ENCODE results near the gene RCBTB2. TPM values are rescaled to one million over a fixed set of nuclear protein-coding genes. Genes with fewer than 3 reads are reported as not detected.

RCBTB2 gene
- total and polyA plus RNA-seq, 2 experiments from 2014 or later = 8.0 to 9.1 TPM

DNA sequence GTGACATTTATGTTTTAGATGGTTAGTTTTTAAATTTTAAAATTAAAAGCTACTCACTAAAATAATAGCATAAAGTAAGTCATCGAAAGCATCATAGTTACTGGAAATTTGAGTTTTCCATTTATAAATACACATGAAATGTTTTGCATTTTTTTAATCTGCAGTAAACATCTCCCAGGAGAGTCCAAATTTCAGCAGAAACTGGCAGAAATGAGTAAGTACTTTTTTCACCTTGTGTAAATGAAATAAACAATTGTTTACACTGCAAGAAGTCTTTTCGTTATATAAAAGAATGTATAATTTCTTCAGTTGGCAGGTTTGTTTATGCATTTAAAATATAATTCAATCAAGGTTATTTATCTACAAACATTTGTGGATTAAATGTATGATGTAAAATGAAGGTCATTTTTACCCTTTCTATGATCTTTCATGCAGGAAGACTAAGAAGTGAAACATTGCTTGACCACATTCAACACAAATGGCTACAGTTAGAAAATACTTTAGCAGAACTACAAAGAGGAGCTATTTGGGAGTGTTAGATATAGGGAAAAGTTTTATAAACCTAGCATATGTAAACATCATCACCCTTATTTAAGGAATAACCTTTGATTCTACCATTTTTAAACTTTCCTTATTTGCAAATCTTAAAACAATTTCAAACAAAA is 55.6 kb downstream of the RCBTB2 start:
- Histone ChIP-seq H3K4me3 (no peak overlapping the region), H2AFZ (no peak overlapping the region), H3K79me2 (ENCODE audit: insufficient read depth) (no peaks in the 10 kb centered on the region), H3K27me3 (replicated peaks; ENCODE audit: insufficient read depth) (no peaks in the 10 kb centered on the region), H3F3A (ENCODE audit: insufficient read depth) (peaks cover 15% of the 10 kb centered on the region; the same call in 1 of the 2 replicates), H3K9me2 (ENCODE audit: insufficient read depth) (no peaks in the 10 kb centered on the region), H3K36me3 (ENCODE audit: low read depth) (peaks cover 29% of the 10 kb centered on the region; the same call in 1 of the 2 replicates), H3K4me1 (ENCODE audit: insufficient read depth) (0 out of 2 replicates have a peak, but pooled peaks cover 3% of the 10 kb centered on the region), H3K9me3 (ENCODE audit: low read depth) (no peaks in the 10 kb centered on the region), H3K9ac (no peak overlapping the region), H3K27ac (no peak overlapping the region), H3K4me2 (ENCODE audit: unreplicated experiment) (no peak overlapping the region), H4K20me1 (ENCODE audit: insufficient read depth) (no peaks in the 10 kb centered on the region)
- in situ Hi-C loops (cut with MboI) = no loop called here
- DNase-seq = no peak
- WGBS, 2 experiments (ENCODE audit: low coverage in 1 of 2, low lambda C conversion rate in 2 of 2, missing lambda C conversion rate in 2 of 2) = 96 to 97% methylated on average over 2 of the region's 2 CpGs
- TF ChIP-seq EZH2 (IDR thresholded peaks at IDR 0.05; ENCODE audit: insufficient read depth, poor library complexity, severe bottlenecking) = no peak
- no peak for TF ChIP-seq EZH2phosphoT487 (IDR thresholded peaks at IDR 0.05; ENCODE audit: insufficient read depth, low read depth)

DNA sequence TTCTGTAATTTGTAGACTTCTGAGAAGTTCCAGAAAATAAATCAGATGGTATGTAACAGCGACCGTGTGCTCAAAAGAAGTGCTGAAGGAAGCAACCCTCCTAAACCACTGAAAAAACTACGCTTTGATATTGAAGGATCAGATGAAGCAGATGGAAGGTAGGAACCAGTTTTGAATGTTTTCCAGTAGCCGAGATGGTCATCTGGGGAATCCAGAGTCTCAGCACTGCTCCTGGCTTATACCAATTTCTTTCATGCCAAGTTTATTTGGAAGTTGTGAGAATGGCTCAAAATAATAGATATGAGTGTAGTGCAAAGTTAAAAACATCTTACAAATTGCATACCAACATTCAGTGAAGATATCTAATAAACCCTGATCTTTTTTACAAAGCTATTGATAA is 56.2 kb downstream of the RCBTB2 start:
- Histone ChIP-seq H3K9ac (no peak overlapping the region), H3F3A (ENCODE audit: insufficient read depth) (peaks cover 15% of the 10 kb centered on the region; the same call in 1 of the 2 replicates), H3K79me2 (ENCODE audit: insufficient read depth) (no peaks in the 10 kb centered on the region), H3K4me1 (ENCODE audit: insufficient read depth) (0 out of 2 replicates have a peak, but pooled peaks cover 3% of the 10 kb centered on the region), H4K20me1 (ENCODE audit: insufficient read depth) (no peaks in the 10 kb centered on the region), H3K4me3 (no peak overlapping the region), H2AFZ (no peak overlapping the region), H3K27ac (no peak overlapping the region), H3K27me3 (replicated peaks; ENCODE audit: insufficient read depth) (no peaks in the 10 kb centered on the region), H3K4me2 (ENCODE audit: unreplicated experiment) (no peak overlapping the region), H3K36me3 (ENCODE audit: low read depth) (peaks cover 28% of the 10 kb centered on the region; the same call in 1 of the 2 replicates), H3K9me3 (ENCODE audit: low read depth) (no peaks in the 10 kb centered on the region), H3K9me2 (ENCODE audit: insufficient read depth) (no peaks in the 10 kb centered on the region)
- no peak for DNase-seq
- no peak for TF ChIP-seq EZH2 (IDR thresholded peaks at IDR 0.05; ENCODE audit: insufficient read depth, poor library complexity, severe bottlenecking)
- no peak for TF ChIP-seq EZH2phosphoT487 (IDR thresholded peaks at IDR 0.05; ENCODE audit: insufficient read depth, low read depth)
- in situ Hi-C loops (cut with MboI) = no loop called here
- 71 to 72% methylated on average over 4 of the region's 4 CpGs for WGBS, 2 experiments (ENCODE audit: low coverage in 1 of 2, low lambda C conversion rate in 2 of 2, missing lambda C conversion rate in 2 of 2)

DNA sequence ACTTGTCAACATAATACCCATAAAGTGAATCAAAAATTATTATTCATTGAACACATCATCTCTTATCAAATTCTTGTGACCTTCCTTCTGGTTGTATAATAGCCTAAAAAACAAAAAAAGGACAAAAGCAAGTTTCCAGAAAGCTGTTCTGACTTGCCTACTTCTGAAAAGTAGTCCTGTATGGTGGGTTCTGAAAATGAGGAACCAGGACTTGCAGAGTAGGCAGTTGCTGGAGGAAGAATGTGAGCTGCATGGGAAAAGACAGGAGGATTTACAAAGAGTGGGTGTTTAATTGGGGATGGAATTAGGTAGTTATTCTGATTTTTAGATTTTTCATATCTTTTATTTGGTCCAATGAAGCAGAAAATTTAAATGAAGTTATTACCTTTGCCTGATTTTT is 56.7 kb downstream of the RCBTB2 start:
- Histone ChIP-seq H3K4me3 (no peak overlapping the region), H3K27ac (no peak overlapping the region), H3K79me2 (ENCODE audit: insufficient read depth) (no peaks in the 10 kb centered on the region), H3F3A (ENCODE audit: insufficient read depth) (peaks cover 15% of the 10 kb centered on the region; the same call in 1 of the 2 replicates), H3K9me3 (ENCODE audit: low read depth) (no peaks in the 10 kb centered on the region), H3K4me2 (ENCODE audit: unreplicated experiment) (no peak overlapping the region), H3K4me1 (ENCODE audit: insufficient read depth) (0 out of 2 replicates have a peak, but pooled peaks cover 3% of the 10 kb centered on the region), H3K27me3 (replicated peaks; ENCODE audit: insufficient read depth) (no peaks in the 10 kb centered on the region), H2AFZ (no peak overlapping the region), H3K9me2 (ENCODE audit: insufficient read depth) (no peaks in the 10 kb centered on the region), H3K9ac (no peak overlapping the region), H3K36me3 (ENCODE audit: low read depth) (peaks cover 23% of the 10 kb centered on the region; the same call in 1 of the 2 replicates), H4K20me1 (ENCODE audit: insufficient read depth) (no peaks in the 10 kb centered on the region)
- in situ Hi-C loops (cut with MboI) = no loop called here
- TF ChIP-seq EZH2 (IDR thresholded peaks at IDR 0.05; ENCODE audit: insufficient read depth, poor library complexity, severe bottlenecking) (no peak), EZH2phosphoT487 (IDR thresholded peaks at IDR 0.05; ENCODE audit: insufficient read depth, low read depth) (no peak)
- DNase-seq = no peak

- DNase-seq = no peak
- H4K20me1 ChIP-seq (ENCODE audit: insufficient read depth) = no peaks in the 10 kb centered on the region
- H3K79me2 ChIP-seq (ENCODE audit: insufficient read depth) = no peaks in the 10 kb centered on the region
- no peak overlapping the region for H3K4me3 ChIP-seq
- H3K9me3 ChIP-seq (ENCODE audit: low read depth) = no peaks in the 10 kb centered on the region
- no peaks in the 10 kb centered on the region for H3K27me3 ChIP-seq (replicated peaks; ENCODE audit: insufficient read depth)
- WGBS, 2 experiments (ENCODE audit: low coverage in 1 of 2, low lambda C conversion rate in 2 of 2, missing lambda C conversion rate in 2 of 2) = 95 to 97% methylated on average over 2 of the region's 2 CpGs
- no peak overlapping the region for H2AFZ ChIP-seq
- TF ChIP-seq EZH2phosphoT487 (IDR thresholded peaks at IDR 0.05; ENCODE audit: insufficient read depth, low read depth) = no peak
- TF ChIP-seq EZH2 (IDR thresholded peaks at IDR 0.05; ENCODE audit: insufficient read depth, poor library complexity, severe bottlenecking) = no peak
- in situ Hi-C loops (cut with MboI) = no loop called here
- H3K9me2 ChIP-seq (ENCODE audit: insufficient read depth) = no peaks in the 10 kb centered on the region
- peaks cover 16% of the 10 kb centered on the region; the same call in 1 of the 2 replicates for H3K36me3 ChIP-seq (ENCODE audit: low read depth)
- H3K4me1 ChIP-seq (ENCODE audit: insufficient read depth) = 0 out of 2 replicates have a peak, but pooled peaks cover 3% of the 10 kb centered on the region
- peaks cover 15% of the 10 kb centered on the region; the same call in 1 of the 2 replicates for H3F3A ChIP-seq (ENCODE audit: insufficient read depth)
- H3K9ac ChIP-seq = no peak overlapping the region
- H3K27ac ChIP-seq = no peak overlapping the region
- no peak overlapping the region for H3K4me2 ChIP-seq (ENCODE audit: unreplicated experiment)
Observed at GRCh38 chr13:48475230-48475629, 57.6 kb downstream of the RCBTB2 start.

All from GM23248 (cell line).